Nephron progenitor cell (in vitro differentiated cells): ENCODE data around the gene EYA2.

Experiments used
- DNase-seq: peaks from one replicate; pipeline ENCODE4 v3.0.0; 2021
- H3K27ac Mint-ChIP-seq: 2 replicates; pipeline ENCODE4 v1.8.0; 2021; ENCODE audit warnings: mild to moderate bottlenecking, moderate library complexity, mixed read lengths
- H3K27me3 Mint-ChIP-seq: 2 replicates; pipeline ENCODE4 v1.8.0; 2021; ENCODE audit warnings: mild to moderate bottlenecking, low read depth, mixed read lengths; ENCODE audit not compliant: poor library complexity
- H3K36me3 Mint-ChIP-seq: 2 replicates; pipeline ENCODE4 v1.8.0; 2021; ENCODE audit warnings: low read depth, mixed read lengths
- H3K4me1 Mint-ChIP-seq: 2 replicates; pipeline ENCODE4 v1.8.0; 2021; ENCODE audit warnings: mixed read lengths
- H3K4me3 Mint-ChIP-seq: 2 replicates; pipeline ENCODE4 v1.8.0; 2021; ENCODE audit warnings: mild to moderate bottlenecking, moderate library complexity, mixed read lengths
- H3K9me3 Mint-ChIP-seq: 2 replicates; pipeline ENCODE4 v1.8.0; 2021; ENCODE audit warnings: mild to moderate bottlenecking, moderate library complexity, mixed read lengths
- TF ChIP-seq, protein P1 (sequence below): fragments of 200-600 bp; sonication (generic); IDR thresholded peaks from 2 replicates; pipeline ENCODE4 v1.5.0; 2021; ENCODE audit warnings: antibody characterized with exemption

Gene EYA2

DNA sequence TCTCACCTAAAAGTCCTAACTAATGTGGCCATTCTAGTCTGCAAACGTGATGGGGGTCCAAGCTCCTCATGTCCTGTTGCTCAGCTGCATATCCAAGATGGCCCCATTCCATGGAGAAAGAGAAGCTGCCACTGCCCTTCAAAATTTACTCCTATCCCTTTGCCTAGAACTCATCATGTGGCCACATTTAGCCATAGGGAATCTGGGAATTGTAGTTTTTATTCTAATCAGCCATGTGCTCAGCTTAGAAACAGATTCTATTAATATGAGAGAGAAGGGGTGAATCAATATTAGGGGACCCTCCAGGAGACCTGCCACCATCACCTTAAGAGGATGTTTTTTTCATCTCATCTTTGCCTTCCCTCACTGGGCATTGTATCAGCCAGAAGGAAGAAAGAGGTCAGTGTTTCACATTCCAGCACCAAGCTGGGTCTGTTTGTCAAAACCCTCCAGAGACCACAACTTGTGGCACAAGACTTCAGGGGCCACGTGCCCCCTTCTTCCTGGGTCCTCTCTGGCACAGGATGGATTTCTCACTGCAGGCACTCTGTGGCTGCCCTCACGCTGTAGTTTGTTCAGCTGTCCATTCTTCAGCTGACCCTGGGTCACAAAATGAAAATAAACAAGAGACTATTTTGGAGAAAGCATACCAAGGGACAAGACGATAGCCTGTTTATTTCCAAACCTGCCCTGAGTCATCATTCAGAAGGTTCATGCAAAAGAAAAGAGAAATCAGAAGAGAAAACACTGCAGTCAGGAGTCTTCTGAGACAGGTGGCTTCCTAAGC is 172.0 kb downstream of the EYA2 start:
- no peak for DNase-seq
- no peak overlapping the region for H3K27ac Mint-ChIP-seq
- H3K4me3 Mint-ChIP-seq: no peak overlapping the region
- H3K27me3 Mint-ChIP-seq: peaks cover 3% of the 10 kb centered on the region
- H3K9me3 Mint-ChIP-seq: peaks cover 61% of the 10 kb centered on the region
- TF ChIP-seq, protein P1, sequence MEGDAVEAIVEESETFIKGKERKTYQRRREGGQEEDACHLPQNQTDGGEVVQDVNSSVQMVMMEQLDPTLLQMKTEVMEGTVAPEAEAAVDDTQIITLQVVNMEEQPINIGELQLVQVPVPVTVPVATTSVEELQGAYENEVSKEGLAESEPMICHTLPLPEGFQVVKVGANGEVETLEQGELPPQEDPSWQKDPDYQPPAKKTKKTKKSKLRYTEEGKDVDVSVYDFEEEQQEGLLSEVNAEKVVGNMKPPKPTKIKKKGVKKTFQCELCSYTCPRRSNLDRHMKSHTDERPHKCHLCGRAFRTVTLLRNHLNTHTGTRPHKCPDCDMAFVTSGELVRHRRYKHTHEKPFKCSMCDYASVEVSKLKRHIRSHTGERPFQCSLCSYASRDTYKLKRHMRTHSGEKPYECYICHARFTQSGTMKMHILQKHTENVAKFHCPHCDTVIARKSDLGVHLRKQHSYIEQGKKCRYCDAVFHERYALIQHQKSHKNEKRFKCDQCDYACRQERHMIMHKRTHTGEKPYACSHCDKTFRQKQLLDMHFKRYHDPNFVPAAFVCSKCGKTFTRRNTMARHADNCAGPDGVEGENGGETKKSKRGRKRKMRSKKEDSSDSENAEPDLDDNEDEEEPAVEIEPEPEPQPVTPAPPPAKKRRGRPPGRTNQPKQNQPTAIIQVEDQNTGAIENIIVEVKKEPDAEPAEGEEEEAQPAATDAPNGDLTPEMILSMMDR: no peak
- peaks cover 44% of the 10 kb centered on the region for H3K36me3 Mint-ChIP-seq
- H3K4me1 Mint-ChIP-seq: peaks cover 25% of the 10 kb centered on the region

GRCh38 chr20:47067776-47068175 is 173.1 kb downstream of the EYA2 start:
- H3K27ac Mint-ChIP-seq: no peak overlapping the region
- peaks cover 3% of the 10 kb centered on the region for H3K27me3 Mint-ChIP-seq
- no peak overlapping the region for H3K4me3 Mint-ChIP-seq
- peaks cover 49% of the 10 kb centered on the region for H3K36me3 Mint-ChIP-seq
- no peak for DNase-seq
- H3K4me1 Mint-ChIP-seq: peaks cover 16% of the 10 kb centered on the region
- TF ChIP-seq, protein P1: no peak
- peaks cover 69% of the 10 kb centered on the region for H3K9me3 Mint-ChIP-seq

- Mint-ChIP-seq H3K4me3 (no peak overlapping the region), H3K36me3 (peaks cover 53% of the 10 kb centered on the region), H3K4me1 (peaks cover 5% of the 10 kb centered on the region), H3K9me3 (peaks cover 64% of the 10 kb centered on the region), H3K27me3 (no peaks in the 10 kb centered on the region), H3K27ac (no peak overlapping the region)
- no peak for DNase-seq
- TF ChIP-seq, protein P1: no peak
Observed at GRCh38 chr20:47070176-47070575, 175.5 kb downstream of the EYA2 start.

GRCh38 chr20:47071646-47072185 is 177.1 kb downstream of the EYA2 start:
- Mint-ChIP-seq H3K27ac (no peak overlapping the region), H3K4me3 (no peak overlapping the region), H3K27me3 (peaks cover 2% of the 10 kb centered on the region), H3K36me3 (peaks cover 56% of the 10 kb centered on the region), H3K4me1 (peaks cover 4% of the 10 kb centered on the region), H3K9me3 (peaks cover 66% of the 10 kb centered on the region)
- no peak for DNase-seq
- TF ChIP-seq, protein P1: no peak

GRCh38 chr20:47073766-47074475 is 179.3 kb downstream of the EYA2 start:
- Mint-ChIP-seq H3K4me3 (no peak overlapping the region), H3K27me3 (peaks cover 7% of the 10 kb centered on the region), H3K9me3 (peaks cover 56% of the 10 kb centered on the region), H3K27ac (no peak overlapping the region), H3K4me1 (no peaks in the 10 kb centered on the region), H3K36me3 (peaks cover 45% of the 10 kb centered on the region)
- no peak for DNase-seq
- TF ChIP-seq, protein P1: no peak
